Body of pancreas (tissue), 4 donors: ENCODE data around the gene ATP10A. TPM values are rescaled to one million over a fixed set of nuclear protein-coding genes. Genes with fewer than 3 reads are reported as not detected.

Source experiments
- ATAC-seq: fragments of 150-250 bp; one replicate; pipeline ENCODE4 v1.9.1; 2016
- DNase-seq, 4 donors: peaks; one replicate each; pipeline ENCODE4 v3.0.0-alpha.2; 2019
- H3K27ac ChIP-seq, 4 donors: fragments of 200-600 bp; sonication (generic); 1 replicate in 3 of 4; 2 replicates in 1 of 4; pipeline versions ENCODE4 v1.5.1 to v1.6.1; 2016 to 2019; ENCODE audit warnings: mild to moderate bottlenecking in 1 of 4, mixed read lengths in 1 of 4, moderate library complexity in 1 of 4
- H3K27me3 ChIP-seq, 2 donors: fragments of 200-600 bp; sonication (generic); one replicate each; pipeline ENCODE4 v1.6.0; 2016; ENCODE audit warnings: mild to moderate bottlenecking in 1 of 2
- H3K36me3 ChIP-seq, 2 donors: fragments of 200-600 bp; sonication (generic); replicated peaks in 1 of 2; 2 replicates each; pipeline ENCODE4 v1.5.1; 2016; ENCODE audit warnings: low read depth in 2 of 2; ENCODE audit not compliant: insufficient read depth in 1 of 2
- H3K4me1 ChIP-seq: fragments of 200-600 bp; sonication (generic); one replicate; pipeline ENCODE4 v1.6.0; 2016
- H3K4me3 ChIP-seq, 2 donors: fragments of 200-600 bp; sonication (generic); 1 replicate in 1 of 2; 2 replicates in 1 of 2; pipeline ENCODE4 v1.5.1; 2016 to 2019
- H3K9me3 ChIP-seq, 3 donors: fragments of 200-600 bp; sonication (generic); 1 replicate in 2 of 3; 2 replicates in 1 of 3; pipeline ENCODE4 v1.5.1; 2016
- CTCF ChIP-seq, 7 experiments: fragments of 450-650 bp in 4 of 7; fragments of 200-600 bp in 3 of 7; sonication (generic) in 3 of 7; IDR thresholded peaks; one replicate each; pipeline ENCODE4 v1.5.1; 2016 to 2019; ENCODE audit warnings: antibody characterized with exemption in 7 of 7
- POLR2A ChIP-seq, 3 donors: fragments of 450-650 bp; IDR thresholded peaks; one replicate each; pipeline ENCODE4 v1.6.1; 2016; ENCODE audit warnings: antibody characterized with exemption in 3 of 3, mild to moderate bottlenecking in 2 of 3
- WGBS, 2 donors: methylation state at CpG; one replicate each; pipeline ENCODE4 v1.1.5; 2017; 5-methylcytosine and 5-hydroxymethylcytosine counted together
- intact Hi-C: fragments of 100-400 bp; cut with DNase I; formaldehyde crosslinking; loops from one replicate; pipeline ENCODE4 v1.15.1; 2023
- total RNA-seq, 2 donors: library from RNA; depleted of rRNA; stranded (reverse); fragments of >200 nt; gene quantifications; one replicate each; pipeline ENCODE4 v1.1.0, GENCODE V29; 2016

ATP10A gene
- total RNA-seq, 2 donors from 2014 or later: 1.3 to 2.0 TPM

- 41 to 53% methylated on average over 7 of the region's 7 CpGs for WGBS, 2 donors
- ATAC-seq: no peak
- intact Hi-C loops: no loop called here
Observed at GRCh38 chr15:25738171-25738965, 124.8 kb downstream of the ATP10A start.

GRCh38 chr15:25737218-25737643 lies 125.9 kb downstream of the ATP10A start:
- Histone ChIP-seq H3K4me1 (no peaks in the 10 kb centered on the region), H3K36me3 (no peaks in the 10 kb centered on the region), H3K4me3 (no peak overlapping the region), H3K9me3 (no peaks in the 10 kb centered on the region), H3K27ac (no peak overlapping the region), H3K27me3 (no peaks in the 10 kb centered on the region)
- no peak for TF ChIP-seq POLR2A (IDR thresholded peaks at IDR 0.05)
- TF ChIP-seq CTCF (IDR thresholded peaks at IDR 0.05): no peak
- DNase-seq (no peak), ATAC-seq (no peak)
- intact Hi-C loops: no loop called here
- WGBS, 2 donors: 35 to 36% methylated on average over 4 of the region's 4 CpGs

More at GRCh38 chr15:25738171-25738965, 124.8 kb downstream of the ATP10A start:
- peak in 1 of 4 donors; percentile 44 for DNase-seq
- TF ChIP-seq CTCF (IDR thresholded peaks at IDR 0.05) (no peak), POLR2A (IDR thresholded peaks at IDR 0.05) (no peak)
- H3K4me1 ChIP-seq: no peaks in the 10 kb centered on the region
- H3K9me3 ChIP-seq: no peaks in the 10 kb centered on the region
- no peak overlapping the region for H3K27ac ChIP-seq
- no peaks in the 10 kb centered on the region for H3K27me3 ChIP-seq
- H3K4me3 ChIP-seq: no peak overlapping the region
- no peaks in the 10 kb centered on the region for H3K36me3 ChIP-seq

GRCh38 chr15:25736461-25736860 lies 126.7 kb downstream of the ATP10A start:
- Histone ChIP-seq H3K36me3 (no peaks in the 10 kb centered on the region), H3K27ac (no peak overlapping the region), H3K9me3 (no peaks in the 10 kb centered on the region), H3K4me3 (no peak overlapping the region), H3K4me1 (no peaks in the 10 kb centered on the region), H3K27me3 (no peaks in the 10 kb centered on the region)
- no peak for DNase-seq
- TF ChIP-seq POLR2A (IDR thresholded peaks at IDR 0.05): no peak
- no peak for TF ChIP-seq CTCF (IDR thresholded peaks at IDR 0.05)
- 52 to 56% methylated on average over 3 of the region's 3 CpGs for WGBS, 2 donors
- intact Hi-C loops: no loop called here
- ATAC-seq: no peak

- no peak overlapping the region for H3K27ac ChIP-seq
- 78 to 86% methylated on average over 29 to 30 of the region's 30 CpGs for WGBS, 2 donors
- no peak for ATAC-seq
Observed at GRCh38 chr15:25735550-25736384, 127.4 kb downstream of the ATP10A start.

More at GRCh38 chr15:25735550-25736384, 127.4 kb downstream of the ATP10A start:
- Histone ChIP-seq H3K9me3 (no peaks in the 10 kb centered on the region), H3K4me3 (no peak overlapping the region), H3K36me3 (no peaks in the 10 kb centered on the region), H3K4me1 (no peaks in the 10 kb centered on the region), H3K27me3 (no peaks in the 10 kb centered on the region)
- no peak for TF ChIP-seq POLR2A (IDR thresholded peaks at IDR 0.05)
- TF ChIP-seq CTCF (IDR thresholded peaks at IDR 0.05): no peak
- no peak for DNase-seq
- intact Hi-C loops: no loop called here
